Measurements from ENCODE around the gene DNAJC8.

The DNAJC8 gene

DNA sequence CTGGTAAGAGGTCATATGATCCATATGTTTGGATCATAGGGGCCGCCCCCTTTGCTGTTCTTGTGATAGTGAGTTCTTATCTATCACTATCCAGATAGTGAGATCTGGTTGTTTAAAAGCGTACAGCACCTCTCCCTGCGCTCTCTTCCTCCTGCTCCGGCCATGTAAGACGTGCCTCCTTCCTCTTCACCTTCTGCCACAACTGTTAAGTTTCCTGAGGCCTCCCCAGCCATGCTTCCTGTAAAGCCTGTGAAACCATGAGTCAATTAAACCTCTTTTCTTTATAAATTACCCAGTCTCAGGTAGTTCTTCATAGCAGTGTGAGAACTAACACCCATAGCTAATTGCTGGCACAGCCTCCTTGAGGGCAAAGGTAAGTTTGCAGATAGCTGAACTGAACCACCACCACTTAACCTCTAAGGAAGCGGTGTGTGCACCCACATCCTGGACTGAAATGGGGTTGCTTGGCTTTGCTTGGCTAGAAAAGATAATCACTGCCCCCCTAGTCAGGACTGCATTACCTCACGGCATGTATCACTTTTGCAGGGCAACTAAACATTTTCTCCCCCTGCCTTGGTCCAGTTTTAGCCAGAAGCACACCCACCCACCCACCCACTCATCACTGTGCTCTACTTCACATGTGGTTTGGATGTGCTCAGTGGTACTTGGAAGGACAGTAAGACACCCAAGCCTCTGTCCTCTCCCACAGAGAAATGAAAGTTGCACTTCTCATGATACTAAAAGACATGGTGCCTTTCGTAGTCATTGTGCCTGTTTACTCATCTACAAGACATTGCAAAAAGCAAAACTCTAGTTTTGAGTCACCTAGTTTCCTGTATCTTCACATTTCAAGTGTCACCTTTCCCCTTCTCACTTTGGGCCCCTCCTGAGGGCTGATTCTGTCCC is 33.2 kb downstream of the DNAJC8 start:
- DNase-seq, result peak; percentile 67

DNA sequence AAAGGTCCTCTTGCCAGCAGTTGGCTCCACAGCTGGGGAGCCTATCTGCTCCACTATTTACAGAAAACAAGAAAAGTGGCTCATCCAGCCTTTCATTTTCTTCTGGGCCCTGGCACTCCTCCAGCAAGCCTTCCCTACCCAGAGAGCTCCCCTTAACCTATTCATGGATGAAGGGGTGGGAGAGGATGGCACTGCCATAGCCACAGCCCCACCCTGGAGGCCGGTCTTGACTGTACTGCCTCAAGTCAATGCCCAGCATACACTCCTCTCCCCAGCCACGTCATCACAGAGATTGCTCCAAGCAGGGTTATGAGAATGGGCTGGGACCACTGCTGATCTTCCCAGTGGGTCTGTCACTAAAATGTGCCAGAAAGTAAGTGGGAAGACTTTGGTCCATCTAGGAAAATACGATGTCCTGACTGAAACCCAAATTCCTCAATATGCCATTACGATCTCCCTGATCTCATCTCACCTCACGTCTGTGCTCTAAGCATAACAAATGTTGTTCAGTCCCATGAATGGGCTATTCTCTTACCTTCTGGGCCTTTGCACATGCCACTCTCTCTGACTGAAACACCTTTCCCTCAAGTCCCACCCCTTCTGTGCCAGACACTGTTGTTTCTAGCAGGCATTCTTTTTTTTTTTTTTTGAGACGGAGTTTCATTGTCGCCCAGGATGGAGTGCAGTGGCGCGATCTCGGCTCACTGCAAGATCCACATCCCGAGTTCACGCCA is 35.0 kb downstream of the DNAJC8 start:
- no peak for DNase-seq

GRCh38 chr1:28196330-28196729 is 36.5 kb downstream of the DNAJC8 start:
- no peak for DNase-seq

- DNase-seq, result no peak
Observed at GRCh38 chr1:28195780-28196179, 37.0 kb downstream of the DNAJC8 start.

DNA sequence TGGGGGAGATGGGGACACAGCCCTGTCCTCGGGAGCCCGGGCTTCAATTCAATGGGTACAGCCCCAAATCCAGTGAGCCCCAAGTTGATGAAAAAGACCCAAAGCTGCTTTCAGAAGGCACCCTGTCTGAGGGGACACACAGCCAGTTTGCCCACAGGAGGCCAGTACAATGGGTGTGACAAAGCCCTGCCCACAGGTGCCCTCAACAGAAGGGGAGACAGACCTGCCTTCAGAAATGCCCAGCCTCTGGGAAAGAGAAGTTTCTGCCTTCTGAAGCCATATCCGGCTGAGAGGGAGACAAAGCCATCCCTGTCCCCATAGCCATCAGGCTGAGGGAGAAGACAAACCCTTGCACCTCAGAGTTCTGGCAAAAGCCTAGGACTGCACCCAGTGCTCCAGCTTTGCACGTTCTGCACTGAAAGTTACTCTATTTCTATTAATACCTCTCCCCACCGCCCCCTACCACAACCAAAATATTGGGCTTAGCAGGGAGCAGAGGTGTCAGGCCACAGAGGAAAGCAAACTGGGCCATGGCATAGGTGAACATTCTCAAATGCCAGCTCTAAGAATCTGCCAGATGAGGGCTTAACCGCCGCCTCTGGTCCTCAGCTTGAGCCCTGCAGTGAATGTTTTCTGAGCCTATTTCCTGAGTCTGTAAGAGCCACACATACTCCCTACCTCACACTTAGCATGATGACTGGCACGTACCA is 38.3 kb downstream of the DNAJC8 start:
- no peak for DNase-seq

GRCh38 chr1:28193701-28194161 is 39.1 kb downstream of the DNAJC8 start:
- no peak for DNase-seq

DNA sequence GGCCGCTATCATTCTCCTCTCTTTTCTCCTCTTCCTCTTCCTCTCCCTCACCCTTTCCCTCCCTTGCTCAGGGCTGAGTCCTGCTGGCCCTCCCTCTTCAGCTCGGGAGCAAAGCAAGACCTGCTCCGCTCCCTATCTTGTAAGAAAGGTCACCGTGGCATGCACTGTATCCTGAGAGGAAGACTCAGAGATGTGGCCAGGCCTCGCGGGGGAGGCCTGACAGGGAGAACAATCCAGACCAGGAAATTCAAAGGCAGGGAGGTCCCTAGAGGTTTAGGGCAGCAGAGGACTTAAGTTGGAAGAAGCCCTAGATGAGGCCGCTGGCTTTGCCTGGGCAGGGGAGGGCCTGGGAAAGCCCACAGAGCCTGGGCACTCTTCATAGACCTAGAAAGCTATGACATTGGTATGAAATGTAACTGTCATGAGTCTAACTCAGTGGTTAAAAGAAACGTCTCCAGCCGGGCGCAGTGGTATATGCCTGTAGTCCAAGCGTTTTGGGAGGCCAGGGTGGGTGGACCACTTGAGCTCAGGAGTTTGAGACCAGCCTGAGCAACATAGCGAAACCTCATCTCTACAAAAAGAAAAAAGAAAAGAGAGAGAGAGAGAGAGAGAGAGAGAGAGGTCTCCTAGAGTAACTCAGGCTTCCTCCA is 41.7 kb downstream of the DNAJC8 start:
- DNase-seq, result no peak

- no peak for DNase-seq
Observed at GRCh38 chr1:28190337-28190979, 42.4 kb downstream of the DNAJC8 start.

GRCh38 chr1:28185071-28185470 is 47.8 kb downstream of the DNAJC8 start:
- DNase-seq, result no peak

- DNase-seq, result no peak
Observed at GRCh38 chr1:28180306-28181305, 52.2 kb downstream of the DNAJC8 start.

DNA sequence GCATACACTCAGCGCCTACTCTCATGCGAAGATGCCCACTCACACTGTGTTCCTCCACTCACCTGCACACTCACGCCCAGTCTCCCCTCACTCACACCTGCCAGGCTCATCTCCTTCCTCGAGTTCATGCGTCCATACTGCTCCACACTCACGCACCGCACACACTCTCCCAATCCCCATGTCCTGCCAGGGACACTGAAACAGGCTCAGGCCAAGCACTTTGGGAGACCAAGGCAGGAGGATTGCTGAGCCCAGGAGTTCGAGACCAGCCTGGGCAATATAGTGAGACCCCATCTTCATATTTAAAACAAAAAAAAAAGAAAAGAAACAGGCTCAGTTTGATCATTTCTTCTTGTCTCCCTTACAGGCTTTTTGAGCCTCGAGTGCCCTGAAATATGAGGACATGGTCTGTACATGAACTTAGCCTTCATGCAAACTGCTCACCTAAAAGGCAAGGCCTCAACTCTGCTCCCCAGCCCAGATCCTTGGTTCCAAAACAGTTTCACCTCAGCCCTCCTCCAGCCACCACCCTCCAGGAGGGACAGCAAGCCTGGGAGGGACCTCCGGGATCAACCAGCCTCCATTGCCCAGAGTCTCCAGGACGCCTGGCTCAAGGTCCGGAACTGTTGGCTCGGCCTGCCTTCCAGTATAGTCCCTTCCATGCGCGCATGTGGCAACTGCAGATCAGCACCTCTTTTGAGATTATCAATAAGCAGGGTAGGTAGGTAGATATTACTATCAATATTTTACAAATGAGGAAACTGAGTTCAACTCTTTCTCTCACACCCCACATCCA is 53.9 kb downstream of the DNAJC8 start:
- no peak for DNase-seq

GRCh38 chr1:28176492-28177470 is 56.0 kb downstream of the DNAJC8 start, which contains the start of gene PTAFR:
PTAFR (minus strand) TSS chr1:28176690; CDS start chr1:28151021, 25,669 bp downstream.
- DNase-seq, result no peak

DNA sequence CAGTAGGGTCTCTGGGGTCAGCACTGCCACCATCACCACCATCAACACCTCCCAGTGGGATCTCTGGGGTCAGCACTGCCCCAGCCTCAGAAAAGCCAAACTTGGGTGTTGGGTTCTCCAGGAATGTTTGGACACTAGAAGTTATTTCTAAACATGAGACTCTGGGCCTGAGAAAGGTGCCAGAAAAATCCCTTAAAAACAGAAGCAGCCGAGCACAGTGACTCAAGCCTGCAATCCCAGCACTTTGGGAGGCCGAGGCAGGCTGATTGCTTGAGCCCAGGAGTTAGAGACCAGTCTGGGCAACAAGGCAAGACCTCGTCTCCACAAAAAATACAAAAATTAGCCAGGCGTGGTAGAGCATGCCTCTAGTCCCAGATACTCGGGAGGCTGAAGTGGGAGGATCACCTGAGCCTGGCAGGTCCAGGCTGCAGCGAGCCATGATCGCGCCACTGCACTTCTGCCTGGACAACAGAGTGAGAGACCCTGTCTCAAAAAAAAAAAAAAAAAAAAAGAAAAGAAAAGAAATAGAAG is 56.8 kb downstream of the DNAJC8 start:
- no peak for DNase-seq

DNA sequence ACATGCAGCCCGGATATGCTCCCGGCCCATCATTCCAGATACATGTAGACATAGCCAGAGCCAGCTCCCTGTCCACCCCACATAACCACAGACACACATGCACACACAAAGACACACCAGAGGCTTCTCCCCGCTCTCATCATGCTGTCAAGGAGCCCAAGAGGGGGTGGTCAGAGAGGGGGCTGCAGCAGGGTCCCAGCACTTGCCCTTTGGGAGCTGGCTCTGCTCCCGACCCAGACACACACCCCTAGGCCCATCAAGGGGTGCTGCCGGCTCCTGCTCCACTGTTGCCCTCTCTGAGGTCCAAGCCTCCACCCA is 58.9 kb downstream of the DNAJC8 start:
- DNase-seq, result no peak

DNA sequence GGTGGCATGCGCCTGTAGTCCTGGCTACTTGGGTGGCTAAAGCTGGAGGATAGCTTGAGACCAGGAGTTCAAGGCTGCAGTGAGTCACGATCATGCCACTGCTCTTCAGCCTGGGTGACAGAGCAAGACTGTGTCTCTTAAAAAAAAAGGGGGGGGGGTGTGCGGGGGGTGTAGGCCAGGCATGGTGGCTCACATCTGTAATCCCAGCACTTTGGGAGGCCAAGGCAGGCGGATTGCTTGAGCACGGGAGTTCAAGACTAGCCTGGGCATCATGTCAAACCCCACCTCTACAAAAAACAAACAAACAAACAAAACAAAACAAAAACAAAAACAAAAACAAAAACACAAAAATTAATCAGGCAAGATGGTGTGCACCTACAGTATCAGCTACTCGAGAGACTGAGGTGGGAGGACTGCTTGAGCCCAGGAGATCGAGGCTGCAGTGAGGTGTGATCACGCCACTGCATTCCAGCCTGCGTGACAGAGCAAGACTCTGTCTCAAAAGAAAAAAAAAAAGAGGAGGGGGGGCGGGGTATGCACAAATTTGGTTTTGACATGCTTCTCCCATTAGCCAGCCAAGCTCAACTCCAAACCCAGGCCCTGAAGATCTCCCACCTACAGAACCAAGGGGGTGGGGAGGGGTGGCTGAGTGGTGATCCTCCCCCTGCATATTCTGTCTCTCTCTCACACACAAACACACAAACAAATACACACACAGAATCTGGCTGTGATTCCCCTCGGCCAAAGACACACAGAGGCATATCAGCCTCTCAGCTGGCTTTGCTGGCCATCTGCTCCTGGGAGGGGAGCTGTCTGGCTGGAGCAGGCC is 59.5 kb downstream of the DNAJC8 start:
- no peak for DNase-seq

- DNase-seq, result no peak
Observed at GRCh38 chr1:28172713-28173150, 60.1 kb downstream of the DNAJC8 start.

GRCh38 chr1:28171246-28171645 is 61.6 kb downstream of the DNAJC8 start:
- no peak for DNase-seq
